GM04504 (cell line): ENCODE measurements around the gene UNC5A.

ENCODE experiments used
- DNase-seq: peaks from one replicate; pipeline ENCODE4 v3.0.0-alpha.2; 2012; ENCODE audit warnings: low read depth

UNC5A gene

GRCh38 chr5:176810081-176810597, at the start of gene UNC5A:
TSS of gene UNC5A (plus strand) at chr5:176810559. CDS start at chr5:176810751, 192 bp downstream.
- DNase-seq = no peak

- DNase-seq = no peak
These were observed 48.6 kb upstream of the UNC5A start for GRCh38 chr5:176761755-176762154.

DNA sequence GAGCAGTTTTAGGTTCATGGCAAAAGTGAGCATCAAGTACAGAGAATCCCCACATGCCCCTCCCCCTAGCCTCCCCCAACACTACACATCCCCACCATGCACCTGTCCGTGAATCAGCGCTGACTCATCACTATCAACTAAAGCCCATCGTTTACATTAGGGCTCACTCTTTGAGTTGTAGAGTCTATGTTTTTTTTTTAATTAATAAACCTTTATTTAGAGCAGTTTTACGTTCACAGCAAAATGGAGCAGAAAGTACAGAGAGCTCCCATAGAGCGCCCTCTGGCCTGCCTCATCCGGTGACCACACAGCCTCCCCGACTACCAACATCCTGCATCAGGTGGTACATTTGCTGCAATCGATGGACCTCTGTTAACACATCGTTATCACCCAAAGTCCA, 47.9 kb upstream of the UNC5A start:
- no peak for DNase-seq

DNA sequence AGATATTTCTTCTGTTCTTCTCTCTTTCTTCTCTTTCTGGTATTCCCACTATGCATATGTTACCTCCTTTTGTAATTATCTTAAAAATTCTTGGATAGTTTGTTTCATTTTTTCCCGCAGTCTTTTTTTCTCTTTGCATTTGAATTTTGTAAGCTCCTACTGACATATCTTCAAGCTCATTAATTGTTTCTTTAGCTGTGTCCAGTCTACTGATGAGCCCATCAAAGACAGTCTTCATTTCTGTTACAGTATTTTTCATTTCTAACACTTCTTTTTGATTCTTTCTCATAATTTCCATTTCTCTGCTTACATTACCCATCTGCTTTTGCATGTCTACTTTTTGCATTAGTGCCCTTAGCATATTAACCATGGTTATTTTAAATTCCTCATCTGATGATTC, 44.7 kb upstream of the UNC5A start:
- DNase-seq = no peak

GRCh38 chr5:176768174-176768970, 42.0 kb upstream of the UNC5A start:
- no peak for DNase-seq

DNA sequence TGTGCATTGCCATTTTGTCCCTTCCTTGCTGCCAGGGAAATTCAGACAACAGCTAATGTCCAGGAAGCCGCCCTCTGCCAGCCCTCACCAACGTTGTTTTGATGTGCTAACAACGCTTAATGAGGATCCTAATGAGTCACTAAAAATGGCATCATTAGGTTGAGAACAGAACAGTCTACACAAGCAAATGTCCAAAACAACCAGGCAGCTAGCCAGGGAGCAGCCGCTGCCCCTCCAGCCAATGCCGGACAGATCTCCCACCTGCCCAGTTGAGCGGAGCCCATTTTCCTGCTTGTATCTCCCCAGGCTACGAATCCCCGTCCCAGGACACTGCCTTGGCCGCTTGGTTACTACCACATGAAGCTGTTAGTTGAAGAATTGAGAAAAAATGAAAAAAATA, 40.4 kb upstream of the UNC5A start:
- no peak for DNase-seq

DNA sequence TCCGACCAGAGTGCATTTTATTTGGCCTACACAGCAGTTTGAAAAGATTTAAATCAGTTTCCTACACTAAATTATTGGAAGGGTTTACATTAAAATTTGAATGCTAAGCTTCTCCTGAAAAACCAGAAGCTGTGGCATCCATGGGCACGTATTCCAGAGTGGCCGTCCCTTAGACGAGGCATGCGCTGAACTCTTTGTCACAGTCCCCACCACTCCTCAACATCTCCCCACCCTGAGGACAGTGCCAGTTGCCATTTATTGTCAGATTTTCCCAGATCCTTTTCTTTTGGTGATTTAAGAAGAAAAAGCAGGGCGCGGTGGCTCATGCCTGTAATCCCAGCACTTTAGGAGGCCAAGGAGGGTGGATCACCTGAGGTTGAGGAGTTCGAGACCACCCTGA, 39.9 kb upstream of the UNC5A start:
- DNase-seq = no peak

- DNase-seq = no peak
These were observed 39.1 kb upstream of the UNC5A start for GRCh38 chr5:176771102-176771845.

GRCh38 chr5:176772271-176773210, 37.8 kb upstream of the UNC5A start:
- no peak for DNase-seq

DNA sequence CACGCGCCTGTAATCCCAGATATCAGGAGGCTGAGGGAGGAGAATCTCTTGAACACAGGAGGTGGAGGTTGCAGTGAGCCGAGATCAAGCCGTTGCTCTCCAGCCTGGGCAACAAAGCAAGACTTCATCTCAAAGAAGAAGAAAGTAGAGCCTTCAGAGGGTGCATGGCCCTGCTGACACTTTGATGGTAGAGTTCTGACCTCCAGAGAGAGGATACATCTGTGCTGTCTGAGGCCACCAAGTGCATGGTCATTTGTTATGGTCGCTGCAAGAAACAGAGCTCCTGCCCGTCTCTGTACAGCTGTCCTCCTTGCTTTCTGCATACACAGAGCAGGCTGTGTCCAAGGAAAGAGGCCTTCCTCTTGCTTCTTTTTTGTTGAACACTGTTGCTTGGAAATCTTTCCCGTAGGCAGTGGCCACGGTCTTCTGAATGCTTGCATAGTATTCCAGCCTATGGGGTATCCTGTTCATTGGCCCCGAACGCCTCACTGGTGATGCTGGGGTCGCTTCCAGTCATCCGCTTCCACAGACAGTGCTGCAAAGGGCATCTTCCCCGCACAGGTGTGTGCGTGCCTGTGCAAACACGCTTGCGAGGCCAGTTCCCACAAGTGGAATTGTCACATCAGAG, 36.8 kb upstream of the UNC5A start:
- DNase-seq = no peak

DNA sequence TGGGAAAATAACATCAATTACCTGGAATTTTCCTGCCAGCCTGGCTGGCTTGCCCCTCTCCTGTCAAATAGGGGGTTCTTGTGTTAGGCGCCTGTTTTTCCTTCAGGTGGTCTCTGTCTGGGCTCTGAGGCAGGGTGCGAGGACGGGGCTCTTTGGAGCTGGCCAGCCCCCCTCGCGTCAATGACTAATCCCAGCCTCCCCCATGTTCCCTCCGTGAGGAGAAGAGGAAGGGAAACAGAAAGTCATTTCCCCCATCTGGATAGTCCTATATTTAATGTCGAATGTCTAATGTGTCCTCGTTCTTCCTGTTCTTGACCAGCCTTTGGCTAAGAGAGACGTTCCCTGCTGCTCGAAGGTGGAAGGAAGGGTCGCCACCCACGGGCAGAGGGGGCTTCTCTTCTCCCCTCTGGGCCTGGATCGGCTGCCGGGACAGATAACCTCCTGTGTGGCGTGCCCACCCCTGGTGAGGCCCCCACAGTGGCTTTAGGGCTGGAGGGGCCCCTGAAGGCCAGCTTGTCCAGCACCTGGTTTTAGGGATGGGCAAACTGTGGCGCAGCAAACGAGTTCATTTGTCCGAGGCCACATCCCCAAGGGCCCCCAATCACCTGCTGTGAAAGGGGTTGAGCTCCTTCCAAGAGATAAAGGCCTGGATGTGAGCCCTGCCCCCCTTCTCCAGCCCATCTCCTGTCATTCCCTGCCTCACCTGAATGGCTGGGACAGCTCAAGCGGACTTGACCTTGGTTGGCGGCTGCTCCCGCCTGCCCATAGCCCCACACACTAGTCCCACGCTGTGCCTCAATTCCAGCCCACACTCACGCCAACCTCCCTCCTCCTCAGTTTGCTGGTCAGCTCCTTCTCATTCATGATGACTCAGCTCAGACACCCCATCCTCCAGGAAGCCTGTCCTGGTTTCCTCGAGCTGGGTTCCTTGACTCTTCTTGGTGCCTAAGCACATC, 35.9 kb upstream of the UNC5A start:
- no peak for DNase-seq

DNA sequence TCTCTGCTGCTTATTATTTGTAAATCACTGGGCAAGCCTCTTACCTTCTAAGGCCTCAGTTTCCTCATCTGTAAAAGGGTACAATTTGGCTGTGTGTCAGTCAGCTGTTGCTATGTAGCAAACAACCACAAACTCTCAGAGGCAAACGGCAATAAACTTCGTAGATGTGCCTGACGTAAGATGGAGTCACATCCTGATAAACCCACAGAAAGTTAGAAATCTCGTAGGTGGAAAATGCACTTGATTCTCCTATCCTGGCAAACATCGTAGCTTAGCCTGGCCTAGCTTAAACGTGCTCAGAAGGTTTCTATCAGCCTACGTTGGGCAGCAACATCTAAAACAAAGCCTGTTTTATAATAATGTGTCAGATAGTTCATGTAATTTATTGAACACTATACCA, 35.0 kb upstream of the UNC5A start:
- no peak for DNase-seq

GRCh38 chr5:176776141-176776865, 34.1 kb upstream of the UNC5A start:
- DNase-seq = no peak

GRCh38 chr5:176776916-176777315, 33.4 kb upstream of the UNC5A start:
- no peak for DNase-seq

DNA sequence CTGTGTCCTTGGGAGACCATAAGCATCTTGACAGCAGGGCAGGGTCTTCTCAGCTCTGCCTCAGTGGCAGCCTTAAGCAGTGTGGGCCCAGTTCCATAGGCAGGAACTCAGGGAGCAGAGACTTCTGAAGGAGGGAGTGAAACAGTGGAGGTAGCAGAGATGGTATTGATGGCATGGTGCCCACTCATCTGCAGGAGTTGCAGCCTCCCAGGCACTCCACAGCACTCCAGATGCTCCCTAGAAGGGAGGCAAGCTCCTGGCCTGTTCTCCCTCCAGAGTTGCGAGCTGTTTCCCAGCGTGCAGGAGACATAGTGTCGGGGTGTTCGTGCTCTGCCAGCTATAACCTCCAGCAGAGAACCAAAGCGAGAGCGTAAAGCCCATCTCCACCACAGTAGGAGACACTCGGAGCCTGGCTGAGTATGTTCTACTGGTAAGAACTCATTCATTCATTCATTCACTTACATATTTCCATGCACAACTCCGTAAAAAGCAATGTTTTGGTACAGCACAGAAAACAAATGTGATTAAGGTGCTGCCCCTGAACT, 31.4 kb upstream of the UNC5A start:
- DNase-seq = no peak

DNA sequence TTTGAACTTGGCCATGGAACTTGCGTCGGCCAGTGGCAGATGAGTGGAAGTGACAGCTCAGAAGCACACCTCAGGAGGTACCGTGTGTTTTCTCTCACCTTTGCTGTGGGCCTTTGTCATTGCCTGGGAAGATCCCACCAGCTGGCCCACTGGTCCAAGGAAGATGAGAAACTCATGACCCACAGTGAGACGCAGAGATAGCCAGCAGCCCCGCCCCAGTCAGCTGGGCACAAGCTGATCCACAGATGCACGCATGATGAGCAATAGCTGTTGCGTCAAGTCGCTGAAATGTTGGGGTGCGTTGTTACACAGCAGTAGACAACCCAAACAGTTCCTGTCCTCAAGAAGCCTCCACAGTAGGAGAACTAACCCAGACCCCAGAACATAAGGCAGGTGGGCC, 30.8 kb upstream of the UNC5A start:
- no peak for DNase-seq

GRCh38 chr5:176780176-176781053, 29.9 kb upstream of the UNC5A start:
- DNase-seq = no peak

DNA sequence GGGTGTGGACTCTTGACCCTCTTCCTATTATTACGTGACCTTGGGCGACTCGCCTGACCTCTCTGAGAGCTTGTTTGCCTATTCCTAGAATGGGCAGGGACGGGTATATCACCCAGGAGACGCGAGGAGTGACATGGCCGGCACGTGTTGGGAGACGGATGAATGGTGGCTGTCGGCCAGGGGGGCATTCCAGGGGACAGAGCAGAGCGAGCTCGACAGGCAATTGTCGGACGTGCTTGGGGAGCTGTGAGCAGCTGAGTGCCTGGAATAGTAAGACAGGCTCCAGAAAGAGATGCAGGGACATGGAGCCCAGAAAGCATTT, 29.3 kb upstream of the UNC5A start:
- DNase-seq = no peak
